Neural cell (in vitro differentiated cells): Measurements from ENCODE around the gene LACTBL1.

Experiments
- CTCF ChIP-seq: fragments of 450-650 bp; IDR thresholded peaks from 2 replicates; pipeline ENCODE4 v1.5.1; 2014; ENCODE audit warnings: antibody characterized with exemption, mild to moderate bottlenecking, moderate library complexity; ENCODE audit not compliant: poor library complexity, severe bottlenecking
- EP300 ChIP-seq: fragments of 450-650 bp; conservative IDR thresholded peaks from 2 replicates; pipeline ENCODE4 v1.6.1; 2014; ENCODE audit warnings: antibody characterized with exemption, mild to moderate bottlenecking, moderate library complexity; ENCODE audit not compliant: poor library complexity, severe bottlenecking
- EZH2 ChIP-seq: fragments of 200-600, 300-800 bp; shearing (Covaris generic), sonication (generic); IDR thresholded peaks from 2 replicates; pipeline ENCODE4 v1.6.1; 2014; ENCODE audit warnings: antibody characterized with exemption, low read length, borderline replicate concordance, mild to moderate bottlenecking; ENCODE audit not compliant: insufficient read depth, poor library complexity, severe bottlenecking
- MXI1 ChIP-seq: fragments of 450-650 bp; conservative IDR thresholded peaks from 2 replicates; pipeline ENCODE4 v1.6.1; 2014; ENCODE audit warnings: antibody characterized with exemption, mild to moderate bottlenecking; ENCODE audit not compliant: poor library complexity, severe bottlenecking
- POLR2AphosphoS5 ChIP-seq: IDR thresholded peaks from 2 replicates; pipeline ENCODE4 v1.6.1; 2012
- RAD21 ChIP-seq: fragments of 450-650 bp; conservative IDR thresholded peaks from 2 replicates; pipeline ENCODE4 v1.6.1; 2014; ENCODE audit warnings: antibody characterized with exemption, mild to moderate bottlenecking, moderate library complexity
- REST ChIP-seq: IDR thresholded peaks from 2 replicates; pipeline ENCODE4 v1.6.1; 2012; ENCODE audit warnings: borderline replicate concordance
- SMC3 ChIP-seq: fragments of 450-650 bp; conservative IDR thresholded peaks from 2 replicates; pipeline ENCODE4 v1.6.1; 2014; ENCODE audit warnings: antibody characterized with exemption, mild to moderate bottlenecking, moderate library complexity; ENCODE audit not compliant: poor library complexity
- TAF1 ChIP-seq: IDR thresholded peaks from 2 replicates; pipeline ENCODE4 v1.6.1; 2012; ENCODE audit warnings: low read depth

- TF ChIP-seq TAF1 (no peak), RAD21 (no peak), CTCF (no peak), REST (no peak), MXI1 (no peak), EP300 (no peak), POLR2AphosphoS5 (no peak), EZH2 (no peak), SMC3 (no peak)
Observed at GRCh38 chr1:22969304-22969709, 3.4 kb downstream of the LACTBL1 start.
